IMR-90 (cell line): ENCODE data around the gene CDK6. TPM values are rescaled to one million over a fixed set of nuclear protein-coding genes. Genes with fewer than 3 reads are reported as not detected.

ENCODE experiments used
- ATAC-seq: fragments of 200-7000 bp; cut with Tn5 transposase; 2 replicates; pipeline ENCODE4 v1.9.1; 2020; ENCODE audit warnings: low read depth, mild to moderate bottlenecking, moderate library complexity
- BruUV-seq: library from RNA; stranded (reverse); fragments of 400-500 nt; replicated peaks from 2 replicates; lab custom pipeline; 2021; lab: Mats Ljungman, UMichigan
- CTCF ChIA-PET: fragments of 300-600 bp; formaldehyde crosslinking; extraction: SDS; loops from one replicate; lab custom pipeline; 2021; ENCODE audit warnings: antibody characterized with exemption; lab: Yijun Ruan, JAX
- POLR2A ChIA-PET: fragments of 300-600 bp; sonication (Branson Sonifier 250); formaldehyde crosslinking; loops from one replicate; lab custom pipeline; 2022; ENCODE audit warnings: antibody characterized with exemption; ENCODE audit not compliant: unreplicated experiment; lab: Charles Lee
- DNase-seq: peaks from one replicate; pipeline ENCODE4 v3.0.0; 2013
- H2AFZ ChIP-seq: replicated peaks from 2 replicates; pipeline ENCODE3; 2013; ENCODE audit warnings: low read length, mild to moderate bottlenecking; ENCODE audit not compliant: poor library complexity
- H2AK5ac ChIP-seq: 2 replicates; pipeline ENCODE4 v1.6.1; 2013; ENCODE audit warnings: low read depth, low read length, inconsistent platforms
- H2AK9ac ChIP-seq: replicated peaks from 2 replicates; pipeline ENCODE3; 2013; ENCODE audit warnings: mild to moderate bottlenecking, low read depth, low read length, moderate library complexity; ENCODE audit not compliant: poor library complexity
- H2BK120ac ChIP-seq: 2 replicates; pipeline ENCODE4 v1.6.1; 2013; ENCODE audit warnings: low read depth, low read length, inconsistent platforms
- H2BK15ac ChIP-seq: 3 replicates; pipeline ENCODE4 v1.6.1; 2013; ENCODE audit warnings: low read depth, low read length, inconsistent platforms
- H2BK20ac ChIP-seq: 2 replicates; pipeline ENCODE4 v1.6.1; 2013; ENCODE audit warnings: low read depth, mild to moderate bottlenecking, inconsistent platforms, low read length, moderate library complexity
- H2BK5ac ChIP-seq: 2 replicates; pipeline ENCODE4 v1.6.1; 2013; ENCODE audit warnings: mild to moderate bottlenecking, low read depth, low read length, inconsistent platforms; ENCODE audit not compliant: poor library complexity, severe bottlenecking
- H3K14ac ChIP-seq: replicated peaks from 2 replicates; pipeline ENCODE4 v1.6.1; 2013; ENCODE audit warnings: low read depth, low read length, inconsistent platforms
- H3K18ac ChIP-seq: 2 replicates; pipeline ENCODE4 v1.6.1; 2013; ENCODE audit warnings: low read depth, low read length, control low read depth
- H3K23ac ChIP-seq: 2 replicates; pipeline ENCODE4 v1.6.1; 2013; ENCODE audit warnings: low read depth, low read length, inconsistent platforms
- H3K27ac ChIP-seq: 2 replicates; pipeline ENCODE4 v1.5.1; 2013; ENCODE audit warnings: mild to moderate bottlenecking, control low read depth, low read length; ENCODE audit not compliant: insufficient read depth
- H3K27me3 ChIP-seq: 2 replicates; pipeline ENCODE4 v1.6.1; 2013; ENCODE audit warnings: low read length; ENCODE audit not compliant: control insufficient read depth, insufficient read depth
- H3K36me3 ChIP-seq: 2 replicates; pipeline ENCODE4 v1.6.1; 2013; ENCODE audit warnings: low read length, mixed read lengths; ENCODE audit not compliant: control insufficient read depth, insufficient read depth
- H3K4ac ChIP-seq: 2 replicates; pipeline ENCODE4 v1.6.1; 2013; ENCODE audit warnings: low read depth, low read length, inconsistent platforms
- H3K4me1 ChIP-seq: 2 replicates; pipeline ENCODE4 v1.6.1; 2013; ENCODE audit warnings: low read length, mixed read lengths; ENCODE audit not compliant: control insufficient read depth, insufficient read depth
- H3K4me2 ChIP-seq: 2 replicates; pipeline ENCODE4 v1.6.1; 2013; ENCODE audit warnings: low read depth, mild to moderate bottlenecking, control low read depth, low read length, moderate library complexity
- H3K4me3 ChIP-seq: 2 replicates; pipeline ENCODE4 v1.5.1; 2013; ENCODE audit warnings: low read depth, mild to moderate bottlenecking, control low read depth, low read length, moderate library complexity; ENCODE audit not compliant: insufficient read depth
- H3K56ac ChIP-seq: 2 replicates; pipeline ENCODE4 v1.6.1; 2013; ENCODE audit warnings: low read length, inconsistent platforms; ENCODE audit not compliant: insufficient read depth; ENCODE audit errors: extremely low read depth
- H3K79me1 ChIP-seq, 2 experiments: 2 replicates each; pipeline ENCODE4 v1.6.1; 2013; ENCODE audit warnings: low read length in 2 of 2, inconsistent platforms in 1 of 2, low read depth in 1 of 2
- H3K9ac ChIP-seq: 2 replicates; pipeline ENCODE4 v1.6.1; 2013; ENCODE audit warnings: low read depth, low read length, control low read depth
- H3K9me1 ChIP-seq: 2 replicates; pipeline ENCODE4 v1.6.1; 2013; ENCODE audit warnings: low read length, inconsistent platforms; ENCODE audit not compliant: insufficient read depth
- H3K9me3 ChIP-seq: 2 replicates; pipeline ENCODE4 v1.6.1; 2013; ENCODE audit warnings: low read length; ENCODE audit not compliant: control insufficient read depth, insufficient read depth
- H4K20me1 ChIP-seq: 2 replicates; pipeline ENCODE4 v1.6.1; 2013; ENCODE audit warnings: low read length, inconsistent platforms; ENCODE audit not compliant: insufficient read depth
- H4K5ac ChIP-seq: 2 replicates; pipeline ENCODE4 v1.6.1; 2013; ENCODE audit warnings: mild to moderate bottlenecking, low read depth, low read length, control low read depth
- H4K8ac ChIP-seq, 2 experiments: 2 replicates each; pipeline ENCODE4 v1.6.1; 2013; ENCODE audit warnings: low read depth in 2 of 2, low read length in 2 of 2, control low read depth in 1 of 2, inconsistent platforms in 1 of 2
- H4K91ac ChIP-seq: 2 replicates; pipeline ENCODE4 v1.6.1; 2013; ENCODE audit warnings: low read depth, low read length, inconsistent platforms; ENCODE audit not compliant: insufficient read depth
- BHLHE40 ChIP-seq: fragments of 150-350 bp; IDR thresholded peaks from 2 replicates; pipeline ENCODE4 v1.6.1; 2016; ENCODE audit warnings: mild to moderate bottlenecking, low read depth, low read length
- CHD1 ChIP-seq: IDR thresholded peaks from 2 replicates; pipeline ENCODE4 v1.6.1; 2012; ENCODE audit warnings: low read depth, low read length, improper control_type of control experiment
- ELK1 ChIP-seq: fragments of 150-350 bp; IDR thresholded peaks from 2 replicates; pipeline ENCODE4 v1.6.1; 2016; ENCODE audit warnings: low read depth, mild to moderate bottlenecking, low read length, moderate library complexity, borderline replicate concordance
- MAZ ChIP-seq: IDR thresholded peaks from 2 replicates; pipeline ENCODE4 v1.6.1; 2012; ENCODE audit warnings: low read depth, mild to moderate bottlenecking, low read length, improper control_type of control experiment, moderate library complexity, borderline replicate concordance
- MXI1 ChIP-seq: IDR thresholded peaks from 2 replicates; pipeline ENCODE4 v1.6.1; 2012; ENCODE audit warnings: low read depth, mild to moderate bottlenecking, low read length, moderate library complexity, borderline replicate concordance
- NFE2L2 ChIP-seq: fragments of 150-350 bp; IDR thresholded peaks from 2 replicates; pipeline ENCODE4 v1.6.1; 2016; ENCODE audit warnings: low read depth, mild to moderate bottlenecking, low read length
- RAD21 ChIP-seq: IDR thresholded peaks from 2 replicates; pipeline ENCODE4 v1.6.1; 2012; ENCODE audit warnings: low read length, improper control_type of control experiment
- RCOR1 ChIP-seq: IDR thresholded peaks from 2 replicates; pipeline ENCODE4 v1.6.1; 2012; ENCODE audit warnings: mild to moderate bottlenecking, low read length, improper control_type of control experiment; ENCODE audit not compliant: insufficient replicate concordance
- SMC3 ChIP-seq: fragments of 150-350 bp; IDR thresholded peaks from 2 replicates; pipeline ENCODE4 v1.6.1; 2016; ENCODE audit warnings: low read depth, mild to moderate bottlenecking, antibody characterized with exemption, low read length, moderate library complexity
- USF2 ChIP-seq: fragments of 150-350 bp; IDR thresholded peaks from 2 replicates; pipeline ENCODE4 v1.6.1; 2017; ENCODE audit warnings: mild to moderate bottlenecking, antibody characterized with exemption, low read length, low read depth
- WGBS, 2 experiments: methylation state at CpG; one replicate each; pipeline versions ENCODE4 v1.1.5 to v1.1.7; 2013; ENCODE audit warnings: missing lambda C conversion rate in 2 of 2; ENCODE audit not compliant: insufficient read length in 1 of 2; ENCODE audit errors: extremely low coverage in 2 of 2; 5-methylcytosine and 5-hydroxymethylcytosine counted together
- dilution Hi-C: fragments of 300-500 bp; cut with HindIII; formaldehyde crosslinking; loops from one replicate; pipeline ENCODE4 v1.14.3; 2018; ENCODE audit warnings: low sequenced_read_pairs; ENCODE audit not compliant: unreplicated experiment
- in situ Hi-C: fragments of 300-500 bp; cut with MboI; formaldehyde crosslinking; loops from 3 replicates; pipeline ENCODE4 v1.14.3; 2019; ENCODE audit warnings: low sequenced_read_pairs, inconsistent platforms, mixed read lengths
- intact Hi-C: fragments of 100-400 bp; cut with micrococcal nuclease; formaldehyde crosslinking; loops from 2 replicates; pipeline ENCODE4 v1.10.0; 2022
- polyA plus RNA-seq, 3 experiments: library from polyadenylated mRNA; depleted of rRNA; stranded (reverse); fragments of >200 nt; gene quantifications; 2 replicates each; pipeline ENCODE4 v1.2.3, GENCODE V29; 2012; ENCODE audit warnings: low replicate concordance in 1 of 3
- total RNA-seq: library from RNA; depleted of rRNA; stranded (reverse); fragments of >200 nt; gene quantifications from 2 replicates; pipeline ENCODE4 v1.2.3, GENCODE V29; 2012
- TF ChIP-seq, protein P1 (sequence below): conservative IDR thresholded peaks from 2 replicates; pipeline ENCODE4 v1.5.1; 2012; ENCODE audit warnings: mild to moderate bottlenecking, low read depth, low read length, improper control_type of control experiment

CDK6 gene
- total and polyA plus RNA-seq, 2 of the 4 experiments (the other 2 are of a cell fraction) = 21.5 to 195 TPM

GRCh38 chr7:92837000-92837749, 802 bp upstream of the CDK6 start:
- peak overlapping the region; percentile 90 for H3K14ac ChIP-seq
- peak overlapping the region; percentile 90 for H2BK5ac ChIP-seq
- peak overlapping the region; percentile 96 for H3K9ac ChIP-seq
- peaks cover 7% of the 10 kb centered on the region for H3K36me3 ChIP-seq
- H3K23ac ChIP-seq = peak overlapping the region; percentile 82; the same call in 1 of the 2 replicates
- H3K27me3 ChIP-seq = no peaks in the 10 kb centered on the region
- peak overlapping the region; percentile 85 for H2AFZ ChIP-seq
- peak overlapping the region; percentile 84; the same call in 2 of the 3 replicates for H2BK15ac ChIP-seq
- 0% methylated on average over 2 of the region's 16 CpGs; no CpG with 5 or more reads in 1 of the 2 experiments for WGBS, 2 experiments
- H3K4ac ChIP-seq = peak overlapping the region; percentile 88
- CTCF ChIA-PET = interaction anchor here (0.6 kb wide), 1 partner anchor 227 kb away, joined by 3 read pairs; no protein-coding TSS in a partner anchor
- dilution Hi-C loops (no loop called here), in situ Hi-C loops (no loop called here), intact Hi-C loops (no loop called here)
- peak overlapping the region; percentile 75; the same call in 1 of the 2 replicates for H3K56ac ChIP-seq
- H2AK5ac ChIP-seq = peak overlapping the region; percentile 52; the same call in 1 of the 2 replicates
- H3K18ac ChIP-seq = peak overlapping the region; percentile 95
- POLR2A ChIA-PET = interaction anchor here (0.5 to 1.2 kb wide), 5 partner anchors 163 to 309 kb away, joined by 3 to 14 read pairs (median 5); partner anchors contain the start of genes PEX1 and RBM48
- peak overlapping the region; percentile 75 for H4K91ac ChIP-seq
- H3K27ac ChIP-seq = peak overlapping the region; percentile 97
- H3K4me1 ChIP-seq = peaks cover 3% of the 10 kb centered on the region; the same call in 1 of the 2 replicates
- peak overlapping the region; percentile 89 for H2AK9ac ChIP-seq
- no peaks in the 10 kb centered on the region for H3K9me3 ChIP-seq
- peak overlapping the region; percentile 3 to 78; a peak in 3 of 4 replicates for H4K8ac ChIP-seq
- H2BK120ac ChIP-seq = peak overlapping the region; percentile 79
- TF ChIP-seq RAD21 (no peak), SMC3 (no peak), NFE2L2 (no peak), USF2 (no peak), BHLHE40 (no peak), MXI1 (no peak; the same call in 1 of the 2 replicates), ELK1 (no peak), CHD1 (no peak), RCOR1 (no peak), MAZ (no peak)
- TF ChIP-seq, protein P1, sequence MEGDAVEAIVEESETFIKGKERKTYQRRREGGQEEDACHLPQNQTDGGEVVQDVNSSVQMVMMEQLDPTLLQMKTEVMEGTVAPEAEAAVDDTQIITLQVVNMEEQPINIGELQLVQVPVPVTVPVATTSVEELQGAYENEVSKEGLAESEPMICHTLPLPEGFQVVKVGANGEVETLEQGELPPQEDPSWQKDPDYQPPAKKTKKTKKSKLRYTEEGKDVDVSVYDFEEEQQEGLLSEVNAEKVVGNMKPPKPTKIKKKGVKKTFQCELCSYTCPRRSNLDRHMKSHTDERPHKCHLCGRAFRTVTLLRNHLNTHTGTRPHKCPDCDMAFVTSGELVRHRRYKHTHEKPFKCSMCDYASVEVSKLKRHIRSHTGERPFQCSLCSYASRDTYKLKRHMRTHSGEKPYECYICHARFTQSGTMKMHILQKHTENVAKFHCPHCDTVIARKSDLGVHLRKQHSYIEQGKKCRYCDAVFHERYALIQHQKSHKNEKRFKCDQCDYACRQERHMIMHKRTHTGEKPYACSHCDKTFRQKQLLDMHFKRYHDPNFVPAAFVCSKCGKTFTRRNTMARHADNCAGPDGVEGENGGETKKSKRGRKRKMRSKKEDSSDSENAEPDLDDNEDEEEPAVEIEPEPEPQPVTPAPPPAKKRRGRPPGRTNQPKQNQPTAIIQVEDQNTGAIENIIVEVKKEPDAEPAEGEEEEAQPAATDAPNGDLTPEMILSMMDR = no peak
- BruUV-seq = no TSS peak
- peaks cover 10% of the 10 kb centered on the region for H4K20me1 ChIP-seq
- peak overlapping the region; percentile 23; the same call in 1 of the 2 replicates for H2BK20ac ChIP-seq
- peak; percentile 0; the same call in 1 of the 2 replicates for ATAC-seq
- H3K79me1 ChIP-seq = peaks cover 0 to 12% of the 10 kb centered on the region in 2 experiments; a peak in 2 of 4 replicates
- no peaks in the 10 kb centered on the region for H3K9me1 ChIP-seq
- peak overlapping the region; percentile 97 for H3K4me2 ChIP-seq
- DNase-seq = peak; percentile 35
- H4K5ac ChIP-seq = peak overlapping the region; percentile 93
- H3K4me3 ChIP-seq = peak overlapping the region; percentile 98
